Breast epithelium (tissue), 4 donors: Measurements from ENCODE around the gene MFN1. TPM values are rescaled to one million over a fixed set of nuclear protein-coding genes. Genes with fewer than 3 reads are reported as not detected.

Source experiments
- DNase-seq, 2 donors: peaks; one replicate each; pipeline ENCODE4 v3.0.0-alpha.2; 2019; ENCODE audit warnings: low spot score in 2 of 2
- H3K27ac ChIP-seq, 2 donors: fragments of 200-600 bp; sonication (generic) in 1 of 2; one replicate each; pipeline ENCODE4 v1.5.1; 2016 to 2019; ENCODE audit warnings: mild to moderate bottlenecking in 1 of 2
- H3K27me3 ChIP-seq, 2 donors: fragments of 200-600 bp; sonication (generic) in 1 of 2; one replicate each; pipeline versions ENCODE4 v1.5.1 to v1.6.0; 2017 to 2019; ENCODE audit warnings: control low read depth in 1 of 2, mild to moderate bottlenecking in 1 of 2
- H3K36me3 ChIP-seq: fragments of 200-600 bp; one replicate; pipeline ENCODE4 v1.5.1; 2019
- H3K4me1 ChIP-seq, 2 donors: fragments of 200-600 bp; sonication (generic); one replicate each; pipeline ENCODE4 v1.5.1; 2016 to 2019; ENCODE audit warnings: control low read depth in 1 of 2
- H3K4me3 ChIP-seq, 3 donors: fragments of 200-600 bp; sonication (generic); 1 replicate in 2 of 3; 2 replicates in 1 of 3; pipeline ENCODE4 v1.5.1; 2016 to 2019; ENCODE audit warnings: mild to moderate bottlenecking in 3 of 3, moderate library complexity in 2 of 3
- H3K9me3 ChIP-seq, 2 donors: fragments of 200-600 bp; sonication (generic) in 1 of 2; one replicate each; pipeline ENCODE4 v1.5.1; 2016 to 2019; ENCODE audit warnings: control low read depth in 1 of 2
- POLR2A ChIP-seq: fragments of 450-650 bp; IDR thresholded peaks from one replicate; pipeline ENCODE4 v1.6.1; 2016; ENCODE audit warnings: antibody characterized with exemption, mild to moderate bottlenecking, moderate library complexity
- POLR2AphosphoS5 ChIP-seq, 3 donors: sonication (generic); formaldehyde crosslinking; IDR thresholded peaks; one replicate each; pipeline ENCODE4 v1.6.1; 2017; ENCODE audit warnings: antibody characterized with exemption in 3 of 3
- intact Hi-C: fragments of 100-400 bp; cut with DNase I; formaldehyde crosslinking; loops from one replicate; pipeline ENCODE4 v1.15.1; 2023; ENCODE audit warnings: low total_unique reads
- total RNA-seq, 3 donors: library from RNA; depleted of rRNA; stranded (reverse); fragments of >200 nt; gene quantifications; one replicate each; pipeline ENCODE4 v1.1.0, GENCODE V29; 2016
- TF ChIP-seq, protein P1 (sequence below), 3 donors: fragments of 450-650 bp; IDR thresholded peaks; one replicate each; pipeline ENCODE4 v1.5.1; 2016 to 2017; ENCODE audit warnings: antibody characterized with exemption in 3 of 3, mild to moderate bottlenecking in 3 of 3, moderate library complexity in 3 of 3

Gene MFN1
- total RNA-seq, 3 donors from 2014 or later: 33.4 to 85.2 (median 61.0) TPM

DNA sequence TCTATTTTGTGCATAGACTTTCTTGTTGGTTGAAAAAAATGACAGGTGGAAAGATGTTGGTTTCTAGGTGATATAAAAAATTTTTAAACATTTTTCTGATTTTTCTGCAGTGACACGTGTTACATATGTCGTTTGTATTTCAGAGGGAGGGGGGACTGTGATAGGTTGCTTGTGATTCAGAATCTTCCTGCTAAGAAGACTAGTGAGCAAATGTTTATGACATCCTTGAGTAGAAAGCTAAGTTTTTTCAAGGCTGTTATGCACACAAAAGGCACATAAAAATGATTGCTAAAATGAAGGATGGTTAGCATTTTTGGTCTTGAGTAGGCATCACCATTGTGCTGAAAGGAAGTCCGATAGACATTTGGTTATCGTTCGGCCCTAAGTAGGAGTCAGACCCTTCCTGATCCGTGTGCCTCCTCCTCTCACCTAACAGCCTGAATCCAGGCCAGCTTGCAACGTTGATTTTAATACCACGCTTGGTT lies 23.2 kb upstream of the MFN1 start:
- intact Hi-C loops: no loop called here
- Histone ChIP-seq H3K4me3 (peak overlapping the region; percentile 84 to 94 (median 87)), H3K27ac (peak overlapping the region in 1 of 2 donors; percentile 40), H3K4me1 (no peaks in the 10 kb centered on the region), H3K27me3 (no peaks in the 10 kb centered on the region), H3K36me3 (peaks cover 8% of the 10 kb centered on the region), H3K9me3 (no peaks in the 10 kb centered on the region)
- no peak for TF ChIP-seq POLR2AphosphoS5 (IDR thresholded peaks at IDR 0.05)
- TF ChIP-seq POLR2A: no peak
- TF ChIP-seq, protein P1, sequence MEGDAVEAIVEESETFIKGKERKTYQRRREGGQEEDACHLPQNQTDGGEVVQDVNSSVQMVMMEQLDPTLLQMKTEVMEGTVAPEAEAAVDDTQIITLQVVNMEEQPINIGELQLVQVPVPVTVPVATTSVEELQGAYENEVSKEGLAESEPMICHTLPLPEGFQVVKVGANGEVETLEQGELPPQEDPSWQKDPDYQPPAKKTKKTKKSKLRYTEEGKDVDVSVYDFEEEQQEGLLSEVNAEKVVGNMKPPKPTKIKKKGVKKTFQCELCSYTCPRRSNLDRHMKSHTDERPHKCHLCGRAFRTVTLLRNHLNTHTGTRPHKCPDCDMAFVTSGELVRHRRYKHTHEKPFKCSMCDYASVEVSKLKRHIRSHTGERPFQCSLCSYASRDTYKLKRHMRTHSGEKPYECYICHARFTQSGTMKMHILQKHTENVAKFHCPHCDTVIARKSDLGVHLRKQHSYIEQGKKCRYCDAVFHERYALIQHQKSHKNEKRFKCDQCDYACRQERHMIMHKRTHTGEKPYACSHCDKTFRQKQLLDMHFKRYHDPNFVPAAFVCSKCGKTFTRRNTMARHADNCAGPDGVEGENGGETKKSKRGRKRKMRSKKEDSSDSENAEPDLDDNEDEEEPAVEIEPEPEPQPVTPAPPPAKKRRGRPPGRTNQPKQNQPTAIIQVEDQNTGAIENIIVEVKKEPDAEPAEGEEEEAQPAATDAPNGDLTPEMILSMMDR (IDR thresholded peaks at IDR 0.05): no peak
- no peak for DNase-seq

DNA sequence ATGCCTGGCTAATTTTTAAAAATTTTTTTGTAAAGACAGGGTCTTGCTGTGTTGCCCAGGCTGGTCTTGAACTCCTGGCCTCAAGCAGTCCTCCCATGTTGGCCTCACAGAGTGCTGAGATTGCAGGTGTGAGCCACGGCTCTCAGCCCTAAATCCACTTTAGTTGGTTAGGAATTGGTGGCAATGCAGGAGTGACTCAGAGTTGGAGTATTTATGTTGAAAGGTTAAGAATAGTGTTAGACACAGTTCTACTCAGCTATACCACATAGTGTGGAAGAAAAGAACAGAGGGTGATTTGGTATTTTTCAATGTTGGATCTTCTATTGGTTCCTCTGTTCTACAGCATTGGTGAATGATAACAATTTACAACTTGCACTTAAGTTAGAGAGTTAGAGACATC lies 17.1 kb upstream of the MFN1 start:
- peaks cover 14% of the 10 kb centered on the region for H3K36me3 ChIP-seq
- no peak for DNase-seq
- intact Hi-C loops: no loop called here

DNA sequence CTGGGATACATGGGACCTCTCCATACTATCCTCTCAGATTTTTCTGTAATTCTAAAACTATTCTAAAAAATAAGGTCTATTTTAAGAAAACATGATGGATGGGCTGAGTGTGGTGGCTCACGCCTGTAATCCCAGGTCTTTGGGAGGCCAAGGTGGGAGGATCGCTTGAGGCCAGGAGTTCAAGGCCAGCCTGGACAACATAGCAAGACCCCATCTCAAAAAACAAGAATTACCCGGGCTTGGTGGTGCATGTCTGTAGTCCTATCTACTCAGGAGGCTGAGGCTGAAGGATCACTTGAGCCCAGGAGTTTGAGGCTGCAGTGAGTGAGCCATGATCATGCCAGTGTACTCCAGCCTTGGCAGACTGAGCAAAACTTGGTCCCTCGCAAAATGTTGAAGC lies 15.3 kb upstream of the MFN1 start:
- Histone ChIP-seq H3K4me3 (no peak overlapping the region), H3K36me3 (peaks cover 14% of the 10 kb centered on the region), H3K27me3 (no peaks in the 10 kb centered on the region), H3K4me1 (no peaks in the 10 kb centered on the region), H3K27ac (no peak overlapping the region), H3K9me3 (no peaks in the 10 kb centered on the region)
- TF ChIP-seq POLR2A (no peak), POLR2AphosphoS5 (IDR thresholded peaks at IDR 0.05) (no peak)
- TF ChIP-seq, protein P1 (IDR thresholded peaks at IDR 0.05): no peak
- intact Hi-C loops: no loop called here
- no peak for DNase-seq

More for the DNA sequence above, 17.1 kb upstream of the MFN1 start:
- Histone ChIP-seq H3K4me3 (no peak overlapping the region), H3K9me3 (no peaks in the 10 kb centered on the region), H3K27me3 (no peaks in the 10 kb centered on the region), H3K27ac (no peak overlapping the region), H3K4me1 (no peaks in the 10 kb centered on the region)
- TF ChIP-seq POLR2AphosphoS5 (IDR thresholded peaks at IDR 0.05) (no peak), POLR2A (no peak)
- TF ChIP-seq, protein P1 (IDR thresholded peaks at IDR 0.05): no peak

DNA sequence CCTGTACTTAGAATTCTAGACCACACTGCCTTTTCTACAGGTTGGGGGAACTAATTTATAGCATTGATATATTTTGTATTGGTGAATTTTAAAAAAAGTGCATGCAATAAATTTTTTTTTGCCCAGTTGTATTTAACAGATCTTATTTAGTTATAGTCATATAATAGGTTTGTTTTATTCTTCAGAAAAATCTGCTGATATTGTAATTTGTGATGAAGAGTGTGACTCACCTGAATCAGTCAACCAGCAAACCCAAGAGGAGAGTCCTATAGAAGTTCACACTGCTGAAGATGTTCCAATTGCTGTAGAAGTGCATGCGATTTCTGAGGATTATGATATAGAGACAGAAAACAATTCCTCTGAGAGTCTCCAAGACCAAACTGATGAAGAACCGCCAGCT lies 14.4 kb upstream of the MFN1 start:
- Histone ChIP-seq H3K4me1 (no peaks in the 10 kb centered on the region), H3K36me3 (peaks cover 14% of the 10 kb centered on the region), H3K27ac (no peak overlapping the region), H3K4me3 (no peak overlapping the region), H3K27me3 (no peaks in the 10 kb centered on the region), H3K9me3 (no peaks in the 10 kb centered on the region)
- TF ChIP-seq, protein P1 (IDR thresholded peaks at IDR 0.05): no peak
- no peak for TF ChIP-seq POLR2A
- TF ChIP-seq POLR2AphosphoS5 (IDR thresholded peaks at IDR 0.05): no peak
- DNase-seq: no peak
- intact Hi-C loops: no loop called here

DNA sequence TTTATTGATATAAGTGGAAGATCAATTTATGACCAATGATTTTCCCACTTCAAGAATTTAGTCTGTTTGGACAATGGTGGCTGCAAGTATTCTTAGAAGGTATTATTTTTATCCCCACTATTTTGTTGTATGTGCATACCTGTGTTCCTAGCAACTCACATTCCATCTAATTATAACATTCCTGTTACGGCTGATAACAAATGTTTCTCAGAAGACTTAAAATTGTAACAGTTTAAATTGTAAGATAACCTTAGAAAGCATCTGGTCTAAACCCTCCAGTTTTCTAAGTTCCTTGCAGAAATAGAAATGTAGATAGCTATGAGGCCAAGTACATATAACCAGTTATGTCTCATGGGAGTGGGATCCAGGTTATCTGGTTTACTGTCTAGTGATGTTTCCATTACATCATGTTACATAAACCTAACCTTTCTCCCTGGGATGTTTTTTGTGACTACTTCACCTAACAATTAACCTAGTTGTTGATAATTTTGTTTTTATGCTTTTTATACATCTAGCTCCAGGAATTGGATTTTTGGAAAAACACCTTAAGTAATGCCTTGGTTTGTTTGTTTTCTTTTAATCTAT lies 11.1 kb upstream of the MFN1 start:
- H3K9me3 ChIP-seq: no peaks in the 10 kb centered on the region
- intact Hi-C loops: no loop called here
- TF ChIP-seq POLR2AphosphoS5 (IDR thresholded peaks at IDR 0.05) (no peak), POLR2A (no peak)
- TF ChIP-seq, protein P1 (IDR thresholded peaks at IDR 0.05): no peak
- H3K4me1 ChIP-seq: no peaks in the 10 kb centered on the region
- no peaks in the 10 kb centered on the region for H3K36me3 ChIP-seq
- H3K27ac ChIP-seq: no peak overlapping the region
- H3K4me3 ChIP-seq: no peak overlapping the region
- no peaks in the 10 kb centered on the region for H3K27me3 ChIP-seq
- DNase-seq: no peak
